Ishikawa (cell line): ENCODE measurements around the gene GLP1R.

Source experiments
- CEBPB ChIP-seq: IDR thresholded peaks from 2 replicates; pipeline ENCODE4 v1.6.1; 2012
- CREB1 ChIP-seq: IDR thresholded peaks from 2 replicates; pipeline ENCODE4 v1.6.1; 2012; ENCODE audit warnings: low read depth
- EGR1 ChIP-seq: IDR thresholded peaks from 2 replicates; pipeline ENCODE4 v1.6.1; 2012
- EP300 ChIP-seq: IDR thresholded peaks from 2 replicates; pipeline ENCODE4 v1.6.1; 2012; ENCODE audit warnings: borderline replicate concordance
- FOXM1 ChIP-seq: IDR thresholded peaks from 2 replicates; pipeline ENCODE4 v1.6.1; 2012; ENCODE audit warnings: low read depth, borderline replicate concordance
- NFIC ChIP-seq: IDR thresholded peaks from 2 replicates; pipeline ENCODE4 v1.6.1; 2012
- RAD21 ChIP-seq: IDR thresholded peaks from 2 replicates; pipeline ENCODE4 v1.6.1; 2012; ENCODE audit warnings: low read depth
- TAF1 ChIP-seq: IDR thresholded peaks from 2 replicates; pipeline ENCODE4 v1.6.1; 2012; ENCODE audit warnings: low read depth, mild to moderate bottlenecking
- TCF12 ChIP-seq: IDR thresholded peaks from 2 replicates; pipeline ENCODE4 v1.6.1; 2012; ENCODE audit warnings: low read depth
- TEAD4 ChIP-seq: IDR thresholded peaks from 2 replicates; pipeline ENCODE4 v1.6.1; 2012
- YY1 ChIP-seq: IDR thresholded peaks from 2 replicates; pipeline ENCODE4 v1.6.1; 2012; ENCODE audit warnings: low read depth
- ZBTB7A ChIP-seq: IDR thresholded peaks from 2 replicates; pipeline ENCODE4 v1.6.1; 2012; ENCODE audit warnings: low read depth
- TF ChIP-seq, protein P1 (sequence below): IDR thresholded peaks from 2 replicates; pipeline ENCODE4 v1.6.1; 2012
- TF ChIP-seq, protein P2 (sequence below): IDR thresholded peaks from 2 replicates; pipeline ENCODE4 v1.6.1; 2012; ENCODE audit warnings: low read depth, mild to moderate bottlenecking
- TF ChIP-seq, protein P3 (sequence below): IDR thresholded peaks from 2 replicates; pipeline ENCODE4 v1.6.1; 2012

GLP1R gene

DNA sequence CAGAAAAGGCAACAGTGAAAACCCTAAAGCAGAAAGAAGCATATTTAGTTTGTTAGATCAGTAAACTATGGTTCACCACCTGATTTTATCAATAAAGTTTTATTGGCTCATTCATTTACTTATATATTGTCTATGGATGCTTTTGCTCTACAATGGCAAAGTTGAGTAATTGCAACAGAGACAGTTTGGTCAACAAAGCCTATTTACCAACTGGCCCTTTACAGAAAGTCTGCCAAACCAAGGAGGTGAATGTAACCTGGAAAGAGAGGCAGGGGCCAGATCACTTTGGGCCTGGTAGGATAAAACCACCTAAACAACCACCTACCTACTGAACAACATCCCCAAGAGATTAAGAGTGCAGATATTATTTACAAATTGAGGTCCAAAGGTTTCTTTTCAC lies 47.0 kb downstream of the GLP1R start:
- no peak for TF ChIP-seq YY1
- no peak for TF ChIP-seq EGR1
- no peak for TF ChIP-seq CEBPB
- no peak for TF ChIP-seq RAD21
- TF ChIP-seq TCF12, result no peak
- TF ChIP-seq, protein P1, sequence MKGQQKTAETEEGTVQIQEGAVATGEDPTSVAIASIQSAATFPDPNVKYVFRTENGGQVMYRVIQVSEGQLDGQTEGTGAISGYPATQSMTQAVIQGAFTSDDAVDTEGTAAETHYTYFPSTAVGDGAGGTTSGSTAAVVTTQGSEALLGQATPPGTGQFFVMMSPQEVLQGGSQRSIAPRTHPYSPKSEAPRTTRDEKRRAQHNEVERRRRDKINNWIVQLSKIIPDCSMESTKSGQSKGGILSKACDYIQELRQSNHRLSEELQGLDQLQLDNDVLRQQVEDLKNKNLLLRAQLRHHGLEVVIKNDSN, result no peak
- no peak for TF ChIP-seq ZBTB7A
- TF ChIP-seq TEAD4, result no peak
- TF ChIP-seq EP300, result no peak
- TF ChIP-seq, protein P2, sequence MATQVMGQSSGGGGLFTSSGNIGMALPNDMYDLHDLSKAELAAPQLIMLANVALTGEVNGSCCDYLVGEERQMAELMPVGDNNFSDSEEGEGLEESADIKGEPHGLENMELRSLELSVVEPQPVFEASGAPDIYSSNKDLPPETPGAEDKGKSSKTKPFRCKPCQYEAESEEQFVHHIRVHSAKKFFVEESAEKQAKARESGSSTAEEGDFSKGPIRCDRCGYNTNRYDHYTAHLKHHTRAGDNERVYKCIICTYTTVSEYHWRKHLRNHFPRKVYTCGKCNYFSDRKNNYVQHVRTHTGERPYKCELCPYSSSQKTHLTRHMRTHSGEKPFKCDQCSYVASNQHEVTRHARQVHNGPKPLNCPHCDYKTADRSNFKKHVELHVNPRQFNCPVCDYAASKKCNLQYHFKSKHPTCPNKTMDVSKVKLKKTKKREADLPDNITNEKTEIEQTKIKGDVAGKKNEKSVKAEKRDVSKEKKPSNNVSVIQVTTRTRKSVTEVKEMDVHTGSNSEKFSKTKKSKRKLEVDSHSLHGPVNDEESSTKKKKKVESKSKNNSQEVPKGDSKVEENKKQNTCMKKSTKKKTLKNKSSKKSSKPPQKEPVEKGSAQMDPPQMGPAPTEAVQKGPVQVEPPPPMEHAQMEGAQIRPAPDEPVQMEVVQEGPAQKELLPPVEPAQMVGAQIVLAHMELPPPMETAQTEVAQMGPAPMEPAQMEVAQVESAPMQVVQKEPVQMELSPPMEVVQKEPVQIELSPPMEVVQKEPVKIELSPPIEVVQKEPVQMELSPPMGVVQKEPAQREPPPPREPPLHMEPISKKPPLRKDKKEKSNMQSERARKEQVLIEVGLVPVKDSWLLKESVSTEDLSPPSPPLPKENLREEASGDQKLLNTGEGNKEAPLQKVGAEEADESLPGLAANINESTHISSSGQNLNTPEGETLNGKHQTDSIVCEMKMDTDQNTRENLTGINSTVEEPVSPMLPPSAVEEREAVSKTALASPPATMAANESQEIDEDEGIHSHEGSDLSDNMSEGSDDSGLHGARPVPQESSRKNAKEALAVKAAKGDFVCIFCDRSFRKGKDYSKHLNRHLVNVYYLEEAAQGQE, result no peak
- no peak for TF ChIP-seq NFIC
- TF ChIP-seq, protein P3, sequence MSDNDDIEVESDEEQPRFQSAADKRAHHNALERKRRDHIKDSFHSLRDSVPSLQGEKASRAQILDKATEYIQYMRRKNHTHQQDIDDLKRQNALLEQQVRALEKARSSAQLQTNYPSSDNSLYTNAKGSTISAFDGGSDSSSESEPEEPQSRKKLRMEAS, result no peak
- TF ChIP-seq TAF1, result no peak
- no peak for TF ChIP-seq FOXM1
- no peak for TF ChIP-seq CREB1

DNA sequence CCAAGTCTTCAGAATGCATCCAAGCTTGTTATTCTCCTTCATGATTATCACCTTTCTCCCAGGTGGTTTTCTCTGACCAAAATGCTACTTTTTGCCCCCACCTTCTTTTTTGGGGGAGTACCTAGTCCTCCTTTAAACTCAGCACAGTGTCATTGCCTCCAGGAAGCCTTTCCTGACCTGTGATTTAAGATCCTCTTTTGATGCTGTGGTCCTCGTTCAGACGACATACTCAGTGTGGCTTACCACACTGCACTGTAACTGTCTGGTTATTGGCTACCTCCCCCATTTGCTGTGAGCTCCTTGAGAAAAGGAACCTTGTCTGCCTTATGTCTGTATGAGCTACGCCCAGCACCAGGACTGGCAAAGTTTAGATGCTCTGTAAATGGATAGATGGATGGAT lies 51.8 kb downstream of the GLP1R start:
- TF ChIP-seq EP300 (no peak), FOXM1 (no peak), NFIC (no peak), TEAD4 (no peak), RAD21 (no peak)
- TF ChIP-seq, protein P2, result no peak

DNA sequence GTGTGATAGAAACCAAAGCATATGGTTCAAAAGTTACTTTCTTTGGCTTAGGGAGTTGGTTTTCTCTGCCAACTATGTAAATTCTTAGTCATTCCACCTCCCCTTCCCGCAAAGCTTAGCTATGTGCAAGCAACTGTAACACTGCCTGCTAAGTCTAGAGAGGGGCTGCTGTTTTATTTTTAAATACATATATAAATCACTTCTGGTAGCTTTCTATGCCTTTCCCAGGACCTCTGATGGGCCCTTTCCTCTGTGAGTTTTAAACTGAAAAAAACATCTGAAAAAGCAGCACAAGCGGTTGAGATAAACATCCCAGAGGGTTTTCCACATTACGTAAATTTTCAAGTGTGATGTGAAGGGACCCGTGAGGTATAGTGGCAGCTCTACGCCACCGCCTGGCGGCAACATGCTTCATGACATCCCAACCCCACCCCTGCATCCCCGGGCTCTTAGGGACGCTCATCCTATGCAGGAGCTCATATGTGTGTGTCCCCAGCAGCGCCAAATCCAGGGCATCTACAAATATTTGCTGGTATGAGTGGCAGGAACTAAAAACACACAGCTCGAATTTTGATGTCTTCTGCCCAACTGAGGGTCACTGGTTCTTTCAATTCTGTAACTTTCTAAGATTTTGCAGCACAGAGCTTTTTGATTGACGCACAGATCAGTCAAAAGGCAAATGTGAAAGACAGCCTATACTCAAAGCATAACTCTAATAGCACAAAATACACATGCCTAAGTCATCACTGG lies 53.7 kb downstream of the GLP1R start:
- TF ChIP-seq ZBTB7A (no peak), EP300 (no peak), TCF12 (no peak), NFIC (no peak), TEAD4 (no peak), EGR1 (no peak), CEBPB (no peak), RAD21 (no peak)
- TF ChIP-seq, protein P1, result no peak
- TF ChIP-seq, protein P2, result no peak

DNA sequence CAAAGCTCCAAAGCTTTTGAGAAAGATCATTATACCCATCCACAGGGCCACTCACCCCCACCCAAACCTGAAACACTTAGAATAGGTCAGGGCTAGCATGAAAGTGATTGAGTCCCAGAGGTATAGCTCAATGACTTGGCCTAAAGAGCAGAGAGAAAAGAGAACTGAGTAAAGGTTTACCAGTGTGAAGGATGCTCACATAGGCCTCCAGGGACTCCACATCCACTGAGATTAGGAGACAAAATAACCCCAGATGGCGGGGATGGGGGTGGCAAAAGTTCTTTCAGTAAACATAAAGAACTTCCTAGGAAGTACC lies 54.2 kb downstream of the GLP1R start:
- TF ChIP-seq TAF1, result no peak
- no peak for TF ChIP-seq YY1
- TF ChIP-seq TEAD4, result no peak
- TF ChIP-seq NFIC, result no peak
- TF ChIP-seq, protein P2, result no peak
- no peak for TF ChIP-seq FOXM1
- TF ChIP-seq, protein P1, result no peak
- no peak for TF ChIP-seq EP300
- no peak for TF ChIP-seq CREB1
- TF ChIP-seq, protein P3, result no peak
- no peak for TF ChIP-seq CEBPB
- TF ChIP-seq EGR1, result no peak
- no peak for TF ChIP-seq TCF12
- TF ChIP-seq RAD21, result no peak
